HepG2 (cell line): Measurements from ENCODE around the gene PLEKHH1.

Experiments used
- EP300 ChIP-seq, 3 experiments: sonication (generic) in 1 of 3; formaldehyde crosslinking in 1 of 3; IDR thresholded peaks; 2 replicates each; pipeline versions ENCODE4 v1.5.1 to v1.6.1; 2011 to 2020; ENCODE audit warnings: low read depth in 2 of 3, low read length in 2 of 3, borderline replicate concordance in 1 of 3, improper control_type of control experiment in 1 of 3, mild to moderate bottlenecking in 1 of 3, missing genetic modification reagents in 1 of 3, moderate library complexity in 1 of 3
- ERF ChIP-seq: IDR thresholded peaks from 2 replicates; pipeline ENCODE4 v1.6.1; 2018; ENCODE audit warnings: missing biosample characterization, missing genetic modification reagents
- EZH2 ChIP-seq: conservative IDR thresholded peaks from 2 replicates; pipeline ENCODE4 v1.6.1; 2012; ENCODE audit warnings: mild to moderate bottlenecking, low read depth, low read length, moderate library complexity
- JUND ChIP-seq: sonication (generic); formaldehyde crosslinking; IDR thresholded peaks from 2 replicates; pipeline ENCODE4 v1.8.0; 2022; ENCODE audit warnings: mild to moderate bottlenecking, missing genetic modification reagents
- SALL2 ChIP-seq: sonication (generic); formaldehyde crosslinking; IDR thresholded peaks from 2 replicates; pipeline ENCODE4 v1.8.1; 2023; ENCODE audit warnings: mild to moderate bottlenecking, missing genetic modification reagents, inconsistent platforms
- SOX6 ChIP-seq, 2 experiments: fragments of 450-650 bp in 1 of 2; sonication (generic) in 1 of 2; formaldehyde crosslinking in 1 of 2; IDR thresholded peaks; 2 replicates each; pipeline versions ENCODE4 v1.4.0 to v1.6.1; 2017 to 2020; ENCODE audit warnings: antibody characterized with exemption in 1 of 2, mild to moderate bottlenecking in 1 of 2, missing genetic modification reagents in 1 of 2
- ZFP36L1 ChIP-seq: sonication (generic); formaldehyde crosslinking; IDR thresholded peaks from 2 replicates; pipeline ENCODE4 v1.8.0; 2022; ENCODE audit warnings: mild to moderate bottlenecking, missing genetic modification reagents, moderate library complexity
- ZNF350 ChIP-seq: sonication (generic); formaldehyde crosslinking; IDR thresholded peaks from 2 replicates; pipeline ENCODE4 v1.4.0; 2020; ENCODE audit warnings: mild to moderate bottlenecking, low read depth, missing genetic modification reagents, borderline replicate concordance

DNA sequence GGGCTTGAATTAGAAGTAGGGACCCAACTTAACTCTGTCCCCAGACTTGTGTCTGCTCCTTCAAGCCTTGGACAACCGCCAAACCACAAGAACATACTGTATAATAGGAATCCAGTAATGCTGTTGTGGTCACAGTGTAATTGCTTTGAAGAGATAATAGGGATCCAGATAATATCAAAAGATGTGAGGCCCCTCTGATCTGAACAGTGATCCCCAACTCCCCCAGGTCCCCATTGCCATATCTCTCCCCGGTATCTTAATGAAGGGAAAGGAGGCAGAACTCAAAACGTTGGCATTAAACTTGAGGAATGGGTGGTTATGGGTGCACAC lies 8.5 kb upstream of the PLEKHH1 start:
- no peak for TF ChIP-seq ZNF350 (CRISPR knock-in tag)
- no peak for TF ChIP-seq ZFP36L1 (CRISPR knock-in tag)
- TF ChIP-seq JUND (CRISPR knock-in tag): no peak
- no peak for TF ChIP-seq SOX6 (IDR thresholded peaks at IDR 0.05)
- no peak for TF ChIP-seq SOX6 (CRISPR knock-in tag; IDR thresholded peaks at IDR 0.05)
- no peak for TF ChIP-seq EZH2
- TF ChIP-seq EP300 (IDR thresholded peaks at IDR 0.05; ENCODE audit: low read depth in 2 of 2, low read length in 2 of 2): no peak
- TF ChIP-seq EP300 (CRISPR knock-in tag; IDR thresholded peaks at IDR 0.05; ENCODE audit: borderline replicate concordance): no peak
- TF ChIP-seq ERF (CRISPR knock-in tag): no peak
- TF ChIP-seq SALL2 (CRISPR knock-in tag): no peak
